Measurements from ENCODE around the gene LYSMD1.

Gene LYSMD1

DNA sequence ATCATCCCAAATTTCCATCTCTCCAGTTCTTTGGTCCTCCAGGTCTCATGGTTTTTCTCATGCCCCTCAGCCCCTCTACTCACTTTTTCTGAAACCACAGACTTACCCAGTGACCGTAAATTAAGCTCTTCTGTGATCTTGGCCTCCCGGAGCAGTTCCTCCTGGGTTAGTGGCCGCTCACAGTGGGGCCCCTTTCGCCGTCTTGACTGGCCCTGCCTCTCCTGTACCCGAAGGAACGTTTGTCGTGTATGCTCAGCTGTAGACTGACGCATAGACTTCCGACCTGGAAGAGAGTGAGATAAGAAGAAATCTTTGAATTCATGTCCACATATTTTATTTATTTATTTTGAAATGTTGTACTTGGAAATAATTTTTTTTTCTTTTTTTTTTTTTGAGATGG lies 18.5 kb upstream of the LYSMD1 start:
- DNase-seq = no peak
- in situ Hi-C loops (cut with HindIII; ENCODE audit: low pct_ligation_motif_present, low pct_unique_long_range_greater_than_20kb, low sequenced_read_pairs) = no loop called here

DNA sequence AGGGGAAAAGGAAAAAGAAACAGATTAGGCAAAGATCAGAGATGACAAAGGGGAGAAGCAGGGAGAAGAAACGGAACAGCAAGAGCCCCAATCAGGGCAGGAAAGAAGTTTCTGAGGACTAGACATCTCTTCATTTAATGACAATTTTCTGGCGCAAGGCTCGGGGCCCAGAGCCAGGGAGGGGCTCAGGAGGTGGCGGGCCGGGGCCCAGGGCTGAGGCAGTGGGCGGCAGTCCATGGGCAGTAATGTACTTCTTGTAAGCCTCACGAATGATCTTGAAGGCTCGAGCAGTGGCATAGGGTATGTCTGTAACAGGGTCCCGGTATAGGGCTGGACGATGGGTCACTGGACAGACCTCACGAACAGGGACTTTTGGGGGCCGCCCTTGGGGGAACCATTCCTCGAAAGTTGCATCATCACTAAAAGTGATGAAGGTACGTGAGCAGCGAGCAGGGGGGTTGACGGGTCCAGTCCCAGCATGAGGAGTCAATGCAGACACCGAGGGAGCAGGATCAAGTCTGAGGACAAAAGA lies 10.9 kb upstream of the LYSMD1 start:
- in situ Hi-C loops (cut with HindIII; ENCODE audit: low pct_ligation_motif_present, low pct_unique_long_range_greater_than_20kb, low sequenced_read_pairs) = no loop called here

DNA sequence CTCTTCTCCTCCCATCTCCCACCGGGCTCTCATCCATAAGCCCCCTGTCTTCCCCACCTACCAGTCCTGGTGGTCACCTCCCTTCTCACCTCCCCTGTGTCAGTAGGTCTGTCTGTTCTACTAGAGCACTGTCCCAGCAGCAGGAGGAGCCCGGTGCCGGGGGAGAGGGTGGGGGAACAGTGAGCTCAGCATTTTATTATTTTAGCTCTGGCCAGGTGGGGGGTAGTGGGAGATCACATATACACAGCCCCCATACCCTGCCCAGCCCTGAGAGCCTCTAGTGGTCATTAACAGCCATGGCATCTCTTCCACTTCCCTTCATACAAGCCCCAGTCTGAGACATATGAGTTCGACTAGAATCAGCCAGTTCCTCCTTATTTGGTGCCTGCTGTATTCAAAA lies 10.2 kb upstream of the LYSMD1 start, which contains the start of gene TMOD4:
TMOD4 (minus strand) TSS at position 119 of the 400 bp plus-strand sequence. CDS start 1,106 bp downstream, outside the sequence.
- DNase-seq = peak; percentile 30
- in situ Hi-C loops (cut with HindIII; ENCODE audit: low pct_ligation_motif_present, low pct_unique_long_range_greater_than_20kb, low sequenced_read_pairs) = no loop called here

More for the DNA sequence above, 10.9 kb upstream of the LYSMD1 start:
- no peak for DNase-seq

DNA sequence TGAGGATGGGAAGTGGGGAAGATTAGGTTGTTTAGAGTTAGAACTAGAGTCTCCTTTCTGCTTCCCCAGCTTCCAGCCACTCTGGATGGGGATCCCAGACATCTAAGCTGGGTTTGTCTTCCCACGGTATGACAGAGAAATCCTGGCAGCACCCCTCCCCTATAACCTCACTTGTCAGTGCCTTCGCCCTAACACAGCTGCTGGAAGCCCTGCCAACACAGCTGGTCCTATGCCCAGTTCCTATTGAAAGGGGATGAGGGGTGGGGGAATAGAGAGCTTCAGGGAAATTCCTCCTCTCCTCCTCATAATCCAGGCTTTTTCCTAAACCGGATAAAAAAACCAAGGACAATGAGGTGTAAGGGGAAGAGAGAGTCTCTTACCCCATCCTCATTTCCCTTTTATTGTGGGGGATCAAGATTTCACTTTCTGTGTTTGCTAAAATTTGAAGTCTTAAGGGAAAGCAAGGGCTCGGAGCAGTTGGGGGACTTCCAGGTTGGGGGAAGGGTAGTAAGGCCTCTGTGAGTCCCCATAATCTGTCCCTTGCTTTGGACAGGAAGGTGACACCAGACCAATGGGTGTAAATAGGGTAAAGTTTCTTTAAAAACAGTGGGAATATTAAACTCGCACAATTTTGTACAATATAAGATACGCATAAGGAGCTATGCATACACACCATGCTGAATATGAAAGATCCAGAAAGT lies 9.5 kb upstream of the LYSMD1 start:
- DNase-seq = no peak
- in situ Hi-C loops (cut with HindIII; ENCODE audit: low pct_ligation_motif_present, low pct_unique_long_range_greater_than_20kb, low sequenced_read_pairs) = no loop called here

DNA sequence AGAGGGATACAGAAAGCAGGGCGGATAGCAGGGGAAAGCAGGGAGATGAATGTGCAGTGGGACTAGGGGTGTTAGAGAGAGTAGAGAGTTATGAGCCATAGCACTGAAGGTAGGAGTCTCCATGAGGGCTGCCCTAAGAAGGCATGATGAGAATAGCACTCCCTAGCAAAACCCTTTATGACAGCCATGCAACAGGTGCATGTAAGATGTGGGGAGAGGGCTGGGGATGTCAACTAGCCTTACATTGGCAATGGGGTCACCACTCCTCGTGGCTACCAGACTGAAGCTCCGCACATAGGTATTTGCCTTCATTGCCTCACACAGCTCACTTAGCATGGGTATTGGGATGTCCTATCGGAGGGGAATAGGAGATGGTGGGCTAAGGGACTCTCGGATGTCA lies 5.5 kb upstream of the LYSMD1 start:
- in situ Hi-C loops (cut with HindIII; ENCODE audit: low pct_ligation_motif_present, low pct_unique_long_range_greater_than_20kb, low sequenced_read_pairs) = no loop called here
- DNase-seq = no peak

DNA sequence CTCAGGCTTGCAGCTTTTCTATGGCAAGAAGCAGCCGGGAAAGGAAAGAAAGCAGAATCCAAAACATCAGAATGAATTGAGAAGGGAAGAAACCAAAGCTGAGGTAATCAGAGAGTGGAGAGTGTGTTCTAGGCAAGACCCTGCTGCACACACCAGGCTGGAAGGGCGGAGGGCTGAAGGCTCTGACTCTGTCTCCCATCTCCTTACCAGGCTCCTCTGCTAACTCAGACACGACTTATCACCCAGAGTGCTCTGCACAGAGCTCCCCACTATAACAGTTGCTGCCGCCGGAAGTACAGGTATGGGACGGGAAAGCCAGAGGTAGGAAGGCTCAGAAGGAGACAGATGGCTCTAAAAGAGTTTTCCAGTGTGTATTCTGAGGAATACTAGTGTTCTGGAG lies 1.4 kb upstream of the LYSMD1 start:
- in situ Hi-C loops (cut with HindIII; ENCODE audit: low pct_ligation_motif_present, low pct_unique_long_range_greater_than_20kb, low sequenced_read_pairs) = no loop called here
- no peak for DNase-seq

DNA sequence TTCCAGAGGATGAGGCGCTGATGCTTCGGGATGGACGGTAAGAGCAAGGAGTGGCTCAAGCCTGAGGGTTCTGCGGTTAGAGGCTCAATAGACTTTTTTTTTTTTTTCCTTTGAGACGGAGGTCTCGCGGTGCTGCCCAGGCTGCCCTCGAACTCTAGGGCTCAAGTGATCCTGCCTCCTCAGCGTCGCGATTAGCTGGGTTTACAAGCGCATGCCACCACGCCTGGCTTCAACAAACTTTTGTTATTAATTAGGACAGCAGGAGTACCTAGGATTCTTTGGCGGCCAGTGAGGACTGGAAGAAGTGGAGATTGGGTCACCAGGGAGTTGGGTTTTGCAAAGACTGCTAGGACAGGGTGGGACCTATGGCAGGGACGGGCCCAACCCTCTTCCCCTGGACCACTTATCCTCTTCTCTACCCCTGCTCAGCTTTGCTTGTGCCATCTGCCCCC lies 829 bp upstream of the LYSMD1 start:
- peak; percentile 86 for DNase-seq
- in situ Hi-C loops (cut with HindIII; ENCODE audit: low pct_ligation_motif_present, low pct_unique_long_range_greater_than_20kb, low sequenced_read_pairs) = no loop called here

DNA sequence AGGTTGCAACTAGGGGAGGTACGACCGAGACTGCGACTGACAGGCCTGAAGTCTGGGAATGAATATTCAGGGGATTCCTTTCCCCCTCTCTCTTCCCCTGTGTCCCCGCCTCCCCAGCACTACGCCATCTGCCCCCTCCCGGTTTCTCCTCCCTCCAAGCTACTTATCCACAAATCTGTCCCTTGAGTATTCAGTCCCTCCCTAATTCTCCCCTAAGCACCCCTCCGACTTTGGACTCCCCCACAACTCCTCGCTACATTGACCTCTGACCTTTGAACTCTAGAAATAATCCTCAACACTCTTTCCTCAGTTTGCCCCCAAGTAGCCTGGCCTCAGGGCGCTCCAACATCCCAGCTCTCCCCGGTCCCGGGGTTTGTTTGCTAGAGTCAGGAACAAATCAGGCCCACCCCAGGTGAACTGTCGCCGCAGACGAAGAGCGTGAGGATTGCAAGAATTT lies 393 bp downstream of the LYSMD1 start:
- peak; percentile 44 for DNase-seq
- in situ Hi-C loops (cut with HindIII; ENCODE audit: low pct_ligation_motif_present, low pct_unique_long_range_greater_than_20kb, low sequenced_read_pairs) = no loop called here

DNA sequence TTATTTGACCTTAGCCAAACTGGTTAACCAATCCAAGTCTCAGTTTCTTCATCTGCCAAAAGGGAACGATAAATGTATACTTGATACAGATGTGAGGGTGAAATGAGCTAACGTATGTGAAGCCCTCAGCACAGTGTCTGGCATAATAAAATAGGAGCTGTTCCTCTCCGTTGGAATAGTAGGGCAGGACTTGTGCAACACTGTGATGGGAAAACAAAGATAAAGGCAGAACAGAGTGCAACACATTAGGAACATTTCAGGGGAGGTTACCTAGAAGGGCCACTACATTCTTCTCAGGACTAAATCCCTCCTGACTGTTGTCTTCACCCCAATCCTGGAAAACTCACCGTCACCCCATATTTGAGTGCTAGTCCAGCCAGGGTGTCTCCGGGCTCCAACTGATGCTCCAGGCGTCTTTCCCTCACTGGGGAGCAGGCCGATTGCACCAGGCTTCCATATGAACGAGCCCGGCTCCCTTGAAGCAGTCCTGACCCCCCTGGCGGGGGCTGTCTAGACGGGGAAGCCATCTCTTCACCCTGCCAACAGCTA lies 896 bp downstream of the LYSMD1 start:
- DNase-seq = no peak
- in situ Hi-C loops (cut with HindIII; ENCODE audit: low pct_ligation_motif_present, low pct_unique_long_range_greater_than_20kb, low sequenced_read_pairs) = no loop called here

DNA sequence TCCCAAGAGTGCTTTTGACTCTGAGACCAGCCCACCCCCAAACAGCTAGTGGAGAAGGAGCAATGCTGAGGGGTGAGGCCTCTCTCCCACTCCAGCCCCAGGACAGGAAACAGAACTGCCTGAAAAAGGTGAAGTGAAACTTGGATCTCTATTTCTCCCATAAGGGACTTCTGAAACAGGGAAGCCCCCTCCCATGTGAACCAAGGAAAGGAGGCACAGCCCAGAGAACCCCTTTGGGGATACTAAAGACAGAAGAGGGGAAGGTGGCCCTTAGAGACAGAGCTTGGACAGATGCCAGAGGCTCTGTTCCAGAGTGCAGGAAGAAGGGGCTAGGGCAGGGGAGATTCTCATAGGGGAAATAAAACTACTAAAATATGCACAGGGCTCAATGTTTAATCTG lies 6.3 kb downstream of the LYSMD1 start:
- DNase-seq = no peak
- in situ Hi-C loops (cut with HindIII; ENCODE audit: low pct_ligation_motif_present, low pct_unique_long_range_greater_than_20kb, low sequenced_read_pairs) = no loop called here

DNA sequence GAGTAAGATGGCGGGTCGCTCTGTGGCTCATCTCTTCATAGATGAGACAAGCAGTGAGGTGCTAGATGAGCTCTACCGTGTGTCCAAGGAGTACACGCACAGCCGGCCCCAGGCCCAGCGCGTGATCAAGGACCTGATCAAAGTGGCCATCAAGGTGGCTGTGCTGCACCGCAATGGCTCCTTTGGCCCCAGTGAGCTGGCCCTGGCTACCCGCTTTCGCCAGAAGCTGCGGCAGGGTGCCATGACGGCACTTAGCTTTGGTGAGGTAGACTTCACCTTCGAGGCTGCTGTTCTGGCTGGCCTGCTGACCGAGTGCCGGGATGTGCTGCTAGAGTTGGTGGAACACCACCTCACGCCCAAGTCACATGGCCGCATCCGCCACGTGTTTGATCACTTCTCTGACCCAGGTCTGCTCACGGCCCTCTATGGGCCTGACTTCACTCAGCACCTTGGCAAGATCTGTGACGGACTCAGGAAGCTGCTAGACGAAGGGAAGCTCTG lies 6.9 kb downstream of the LYSMD1 start:
- in situ Hi-C loops (cut with HindIII; ENCODE audit: low pct_ligation_motif_present, low pct_unique_long_range_greater_than_20kb, low sequenced_read_pairs) = no loop called here
- no peak for DNase-seq

DNA sequence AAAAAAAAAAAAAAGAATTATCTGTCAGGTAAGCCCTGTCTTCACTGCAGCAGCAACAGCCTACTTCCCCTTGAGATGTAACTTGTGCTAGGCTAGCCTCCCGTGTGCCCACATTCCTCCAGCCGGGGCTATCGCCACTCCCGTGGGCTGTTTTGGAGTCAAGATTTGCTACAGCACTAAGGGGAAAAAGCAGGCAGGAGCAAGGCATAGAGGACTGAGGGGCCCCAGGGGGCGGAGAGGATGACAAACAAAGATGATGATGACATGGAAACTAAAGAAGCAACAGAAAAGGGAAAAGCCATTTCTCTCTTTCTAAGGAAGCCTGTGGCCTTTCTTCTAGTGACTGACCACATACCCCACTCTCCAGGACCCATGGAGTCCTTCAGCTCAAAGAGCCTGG lies 7.4 kb downstream of the LYSMD1 start:
- DNase-seq = no peak
- in situ Hi-C loops (cut with HindIII; ENCODE audit: low pct_ligation_motif_present, low pct_unique_long_range_greater_than_20kb, low sequenced_read_pairs) = no loop called here

DNA sequence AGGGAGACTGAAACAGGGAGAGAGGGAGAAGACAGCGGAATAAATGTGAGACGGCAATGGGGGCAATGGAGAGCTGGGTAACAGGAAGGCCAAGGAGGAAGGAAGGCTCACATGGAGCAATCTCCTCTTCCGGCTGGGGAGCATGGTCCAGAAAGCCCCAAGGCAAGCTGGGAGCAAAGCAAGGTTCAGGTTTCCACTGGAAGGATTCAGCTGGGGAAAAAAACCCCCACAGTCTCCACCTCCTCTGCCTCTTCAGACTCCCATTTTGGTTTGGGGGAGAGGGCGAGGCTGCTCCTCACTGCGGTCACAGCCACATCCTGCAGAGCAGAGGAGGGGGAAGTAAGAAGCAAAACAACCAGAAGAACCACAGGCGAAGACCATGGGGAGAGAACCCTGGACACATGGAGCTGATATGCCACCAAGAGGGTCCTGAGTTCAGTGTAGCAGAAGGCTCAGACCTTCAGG lies 8.6 kb downstream of the LYSMD1 start:
- in situ Hi-C loops (cut with HindIII; ENCODE audit: low pct_ligation_motif_present, low pct_unique_long_range_greater_than_20kb, low sequenced_read_pairs) = no loop called here
- no peak for DNase-seq

DNA sequence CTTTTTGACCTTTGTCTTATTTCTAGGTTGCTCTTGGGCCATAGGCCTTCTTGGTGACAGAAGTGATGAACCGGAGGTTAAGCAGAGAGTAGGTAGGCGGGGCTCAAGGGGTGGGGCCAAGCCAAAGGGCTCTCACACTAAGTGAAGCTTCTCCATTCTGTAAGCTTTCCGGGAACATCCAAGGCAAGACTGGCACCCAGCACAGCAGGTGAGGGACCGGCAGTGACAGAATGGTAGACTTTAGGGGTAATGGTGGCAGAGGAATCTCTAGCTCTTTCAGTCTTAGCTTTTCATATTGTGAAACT lies 9.2 kb downstream of the LYSMD1 start, which contains the start of gene TNFAIP8L2:
TNFAIP8L2 (plus strand) TSS at position 135 of the 305 bp plus-strand sequence. CDS start 2,049 bp downstream, outside the sequence.
- no peak for DNase-seq
- in situ Hi-C loops (cut with HindIII; ENCODE audit: low pct_ligation_motif_present, low pct_unique_long_range_greater_than_20kb, low sequenced_read_pairs) = no loop called here

DNA sequence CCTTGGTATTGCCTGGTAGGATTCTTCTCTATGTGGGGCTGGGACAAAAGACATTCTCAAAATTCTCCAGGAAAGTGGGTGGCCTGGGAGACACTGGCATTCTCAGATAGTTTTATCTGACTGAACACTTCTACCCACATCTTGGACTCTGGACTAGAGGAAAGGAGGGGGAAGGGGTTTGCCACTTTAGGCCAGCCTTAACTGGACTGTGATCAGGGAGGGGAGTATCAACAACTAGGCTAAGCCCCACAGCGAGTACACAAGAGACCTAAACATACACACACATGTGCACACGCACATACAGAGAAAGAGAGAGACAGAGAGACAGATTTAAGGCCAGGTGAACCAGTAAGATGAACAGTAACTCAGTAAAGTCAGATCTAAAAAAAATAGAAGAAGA lies 18.0 kb downstream of the LYSMD1 start:
- in situ Hi-C loops (cut with HindIII; ENCODE audit: low pct_ligation_motif_present, low pct_unique_long_range_greater_than_20kb, low sequenced_read_pairs) = no loop called here
- no peak for DNase-seq

DNA sequence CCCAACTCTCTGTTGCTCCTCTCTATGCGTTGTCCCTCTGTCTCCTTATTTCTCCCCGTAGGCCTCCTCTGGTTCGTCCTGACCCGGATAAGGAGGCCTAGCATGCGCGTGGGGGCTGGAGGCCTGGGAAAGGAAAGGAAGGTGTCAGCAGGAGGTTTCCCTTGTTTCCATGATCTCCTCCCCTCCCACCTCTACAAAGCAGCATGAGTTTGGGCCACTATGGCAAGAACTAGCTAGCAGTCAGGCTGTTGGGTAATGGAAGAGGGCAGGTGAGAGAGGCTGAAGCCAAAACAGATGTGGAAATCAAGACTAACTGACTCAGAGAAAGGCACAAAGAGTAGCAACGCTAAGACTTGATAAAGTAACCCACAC lies 18.6 kb downstream of the LYSMD1 start:
- no peak for DNase-seq
- in situ Hi-C loops (cut with HindIII; ENCODE audit: low pct_ligation_motif_present, low pct_unique_long_range_greater_than_20kb, low sequenced_read_pairs) = no loop called here

DNA sequence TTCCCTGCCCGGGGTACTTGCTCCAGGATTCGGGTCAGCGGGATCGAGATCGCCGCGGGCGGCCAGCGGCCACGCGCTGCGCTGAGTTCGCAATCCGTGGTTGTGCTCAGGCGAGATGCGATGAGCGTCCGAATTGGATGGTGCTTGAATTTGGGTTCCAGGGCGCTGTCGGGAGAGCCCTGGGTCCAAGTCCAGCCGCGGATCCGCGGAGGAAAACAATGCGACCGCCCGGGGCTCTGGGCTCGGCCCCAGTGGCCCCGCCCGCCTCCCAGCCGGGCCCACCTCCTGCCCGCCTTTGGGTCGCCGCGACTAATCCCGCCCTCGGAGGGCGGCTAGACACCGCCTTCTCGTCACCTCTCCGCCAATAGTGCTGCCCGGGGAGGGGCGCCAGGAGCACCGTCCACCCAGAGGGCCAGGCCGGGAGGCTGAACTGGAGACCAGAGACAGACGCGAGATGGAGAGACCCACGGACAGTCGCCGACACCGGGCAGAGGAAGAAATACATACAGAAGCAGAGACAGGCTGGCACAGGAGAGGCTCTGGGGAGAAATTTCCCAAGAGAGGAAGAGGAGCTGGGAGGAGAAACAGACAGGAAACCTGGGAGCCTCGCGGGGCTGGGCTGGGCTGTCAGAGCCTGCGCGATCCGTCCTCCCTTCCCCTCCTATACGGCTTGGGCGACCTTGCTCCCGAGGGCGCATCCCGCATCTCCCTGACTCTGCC lies 19.1 kb downstream of the LYSMD1 start, which contains the start of gene SEMA6C:
SEMA6C (minus strand) TSS at position 220 of the 720 bp plus-strand sequence. CDS start 4,010 bp downstream, outside the sequence.
- peak; percentile 94 for DNase-seq
- in situ Hi-C loops (cut with HindIII; ENCODE audit: low pct_ligation_motif_present, low pct_unique_long_range_greater_than_20kb, low sequenced_read_pairs) = no loop called here

DNA sequence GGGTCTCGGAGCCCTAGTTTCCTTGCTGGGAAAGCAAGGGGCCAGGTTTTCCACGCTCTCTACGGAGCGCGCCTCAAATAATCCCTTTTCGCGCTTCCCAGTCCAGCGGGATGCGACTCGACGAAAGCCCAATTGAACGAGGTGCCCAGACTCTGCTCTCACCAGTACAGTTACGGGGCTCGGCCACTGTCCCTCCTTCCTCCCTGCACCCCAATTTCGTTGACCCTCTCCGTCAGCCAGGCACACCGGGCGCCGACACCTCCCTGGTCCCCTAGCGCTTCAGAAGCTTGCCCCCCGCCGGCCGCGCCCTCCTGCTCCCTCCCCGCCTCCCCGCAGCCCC lies 19.7 kb downstream of the LYSMD1 start:
- in situ Hi-C loops (cut with HindIII; ENCODE audit: low pct_ligation_motif_present, low pct_unique_long_range_greater_than_20kb, low sequenced_read_pairs) = no loop called here
- DNase-seq = no peak

Data from ACHN (cell line).